ENCODE measurements around the gene CEP350.

Gene CEP350

GRCh38 chr1:179984101-179984500 lies 29.5 kb downstream of the CEP350 start:
- H3K27me3 ChIP-seq (replicated peaks in 2 of 5; ENCODE audit: control insufficient read depth in 4 of 5, insufficient read depth in 5 of 5, low read length in 4 of 5) = no peaks in the 10 kb centered on the region
- no peak for DNase-seq
- H3K4me3 ChIP-seq (ENCODE audit: control insufficient read depth in 1 of 7, extremely low read depth in 1 of 7, insufficient read depth in 4 of 7, low read depth in 2 of 7, low read length in 6 of 7) = no peak overlapping the region
- H3K36me3 ChIP-seq (ENCODE audit: control insufficient read depth in 4 of 4, insufficient read depth in 4 of 4, low read length in 3 of 4) = peaks cover 0 to 11% (median 3%) of the 10 kb centered on the region in 4 experiments
- no peak overlapping the region for H3K27ac ChIP-seq (ENCODE audit: insufficient read depth in 1 of 2, low read depth in 1 of 2, low read length in 2 of 2, poor library complexity in 1 of 2, severe bottlenecking in 2 of 2)
- no peaks in the 10 kb centered on the region for H3K4me1 ChIP-seq (ENCODE audit: control extremely low read depth in 1 of 4, control insufficient read depth in 4 of 4, insufficient read depth in 4 of 4, low read length in 3 of 4)
- peaks cover 0 to 6% (median 0%) of the 10 kb centered on the region in 5 experiments for H3K9me3 ChIP-seq (ENCODE audit: control extremely low read depth in 1 of 5, control insufficient read depth in 4 of 5, insufficient read depth in 2 of 5, low read depth in 1 of 5, low read length in 4 of 5)
- CTCF ChIA-PET = no interaction called here
- POLR2A ChIA-PET = no interaction called here
- WGBS (ENCODE audit: insufficient coverage) = 100% methylated on average over 1 of the region's 1 CpG

DNA sequence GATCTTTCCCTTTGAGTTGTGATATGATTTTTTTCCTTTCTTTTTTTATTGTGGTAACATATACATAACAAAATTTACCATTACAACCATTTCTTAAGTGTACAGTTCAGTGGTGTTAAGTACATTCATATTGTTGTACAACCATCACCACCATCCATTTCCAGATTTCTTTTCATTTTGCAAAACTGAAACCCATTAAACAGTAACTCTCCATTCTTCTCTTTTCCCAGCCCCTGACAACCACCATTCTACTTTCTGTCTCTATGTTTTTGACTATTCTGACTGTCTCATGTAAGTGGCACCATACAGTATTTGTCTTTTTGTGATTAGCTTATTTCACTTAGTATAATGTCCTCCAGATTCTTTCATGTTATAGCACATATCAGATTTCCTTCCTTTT lies 30.3 kb downstream of the CEP350 start:
- Histone ChIP-seq H3K9me3 (ENCODE audit: control extremely low read depth in 1 of 5, control insufficient read depth in 4 of 5, insufficient read depth in 2 of 5, low read depth in 1 of 5, low read length in 4 of 5) (no peaks in the 10 kb centered on the region), H3K36me3 (ENCODE audit: control insufficient read depth in 4 of 4, insufficient read depth in 4 of 4, low read length in 3 of 4) (peaks cover 0 to 16% (median 4%) of the 10 kb centered on the region in 4 experiments), H3K4me3 (ENCODE audit: control insufficient read depth in 1 of 7, extremely low read depth in 1 of 7, insufficient read depth in 4 of 7, low read depth in 2 of 7, low read length in 6 of 7) (no peak overlapping the region), H3K27me3 (replicated peaks in 2 of 5; ENCODE audit: control insufficient read depth in 4 of 5, insufficient read depth in 5 of 5, low read length in 4 of 5) (no peaks in the 10 kb centered on the region), H3K27ac (ENCODE audit: insufficient read depth in 1 of 2, low read depth in 1 of 2, low read length in 2 of 2, poor library complexity in 1 of 2, severe bottlenecking in 2 of 2) (no peak overlapping the region), H3K4me1 (ENCODE audit: control extremely low read depth in 1 of 4, control insufficient read depth in 4 of 4, insufficient read depth in 4 of 4, low read length in 3 of 4) (no peaks in the 10 kb centered on the region)
- no peak for DNase-seq
- POLR2A ChIA-PET = no interaction called here
- CTCF ChIA-PET = no interaction called here

GRCh38 chr1:179990847-179991246 lies 36.2 kb downstream of the CEP350 start:
- H3K36me3 ChIP-seq (ENCODE audit: control insufficient read depth in 4 of 4, insufficient read depth in 4 of 4, low read length in 3 of 4) = peaks cover 6 to 44% (median 20%) of the 10 kb centered on the region in 4 experiments
- H3K27ac ChIP-seq (ENCODE audit: insufficient read depth in 1 of 2, low read depth in 1 of 2, low read length in 2 of 2, poor library complexity in 1 of 2, severe bottlenecking in 2 of 2) = no peak overlapping the region
- H3K9me3 ChIP-seq (ENCODE audit: control extremely low read depth in 1 of 5, control insufficient read depth in 4 of 5, insufficient read depth in 2 of 5, low read depth in 1 of 5, low read length in 4 of 5) = no peaks in the 10 kb centered on the region
- CTCF ChIA-PET = interaction anchor here (1.3 kb wide), 1 partner anchor 13 kb away, joined by 6 read pairs; no protein-coding TSS in a partner anchor
- no peak overlapping the region for H3K4me3 ChIP-seq (ENCODE audit: control insufficient read depth in 1 of 7, extremely low read depth in 1 of 7, insufficient read depth in 4 of 7, low read depth in 2 of 7, low read length in 6 of 7)
- DNase-seq = no peak
- POLR2A ChIA-PET = no interaction called here
- H3K4me1 ChIP-seq (ENCODE audit: control extremely low read depth in 1 of 4, control insufficient read depth in 4 of 4, insufficient read depth in 4 of 4, low read length in 3 of 4) = no peaks in the 10 kb centered on the region
- WGBS (ENCODE audit: insufficient coverage) = 100% methylated on average over 1 of the region's 3 CpGs
- no peaks in the 10 kb centered on the region for H3K27me3 ChIP-seq (replicated peaks in 2 of 5; ENCODE audit: control insufficient read depth in 4 of 5, insufficient read depth in 5 of 5, low read length in 4 of 5)

- WGBS (ENCODE audit: insufficient coverage) = no CpG with 5 or more reads among the region's 1 CpG
Measured at GRCh38 chr1:179995576-179995975, 41.0 kb downstream of the CEP350 start.

GRCh38 chr1:179996099-179996498 lies 41.5 kb downstream of the CEP350 start:
- Histone ChIP-seq H3K4me1 (ENCODE audit: control extremely low read depth in 1 of 4, control insufficient read depth in 4 of 4, insufficient read depth in 4 of 4, low read length in 3 of 4) (peaks cover 0 to 2% (median 0%) of the 10 kb centered on the region in 4 experiments), H3K9me3 (ENCODE audit: control extremely low read depth in 1 of 5, control insufficient read depth in 4 of 5, insufficient read depth in 2 of 5, low read depth in 1 of 5, low read length in 4 of 5) (no peaks in the 10 kb centered on the region), H3K27ac (ENCODE audit: insufficient read depth in 1 of 2, low read depth in 1 of 2, low read length in 2 of 2, poor library complexity in 1 of 2, severe bottlenecking in 2 of 2) (no peak overlapping the region), H3K4me3 (ENCODE audit: control insufficient read depth in 1 of 7, extremely low read depth in 1 of 7, insufficient read depth in 4 of 7, low read depth in 2 of 7, low read length in 6 of 7) (no peak overlapping the region), H3K36me3 (ENCODE audit: control insufficient read depth in 4 of 4, insufficient read depth in 4 of 4, low read length in 3 of 4) (peaks cover 2 to 39% (median 21%) of the 10 kb centered on the region in 4 experiments), H3K27me3 (replicated peaks in 2 of 5; ENCODE audit: control insufficient read depth in 4 of 5, insufficient read depth in 5 of 5, low read length in 4 of 5) (no peaks in the 10 kb centered on the region)
- no peak for DNase-seq
- ChIA-PET POLR2A (no interaction called here), CTCF (interaction anchor here (1.4 kb wide), 1 partner anchor 9 kb away, joined by 4 read pairs; no protein-coding TSS in a partner anchor)
- no CpG with 5 or more reads among the region's 1 CpG for WGBS (ENCODE audit: insufficient coverage)

More at GRCh38 chr1:179995576-179995975, 41.0 kb downstream of the CEP350 start:
- H3K27ac ChIP-seq (ENCODE audit: insufficient read depth in 1 of 2, low read depth in 1 of 2, low read length in 2 of 2, poor library complexity in 1 of 2, severe bottlenecking in 2 of 2) = no peak overlapping the region
- no peaks in the 10 kb centered on the region for H3K9me3 ChIP-seq (ENCODE audit: control extremely low read depth in 1 of 5, control insufficient read depth in 4 of 5, insufficient read depth in 2 of 5, low read depth in 1 of 5, low read length in 4 of 5)
- no peak overlapping the region for H3K4me3 ChIP-seq (ENCODE audit: control insufficient read depth in 1 of 7, extremely low read depth in 1 of 7, insufficient read depth in 4 of 7, low read depth in 2 of 7, low read length in 6 of 7)
- H3K4me1 ChIP-seq (ENCODE audit: control extremely low read depth in 1 of 4, control insufficient read depth in 4 of 4, insufficient read depth in 4 of 4, low read length in 3 of 4) = peaks cover 0 to 2% (median 0%) of the 10 kb centered on the region in 4 experiments
- H3K36me3 ChIP-seq (ENCODE audit: control insufficient read depth in 4 of 4, insufficient read depth in 4 of 4, low read length in 3 of 4) = peaks cover 2 to 43% (median 23%) of the 10 kb centered on the region in 4 experiments
- no peak for DNase-seq
- ChIA-PET CTCF (no interaction called here), POLR2A (no interaction called here)
- no peaks in the 10 kb centered on the region for H3K27me3 ChIP-seq (replicated peaks in 2 of 5; ENCODE audit: control insufficient read depth in 4 of 5, insufficient read depth in 5 of 5, low read length in 4 of 5)

GRCh38 chr1:180000575-180000974 lies 46.0 kb downstream of the CEP350 start:
- Histone ChIP-seq H3K9me3 (ENCODE audit: control extremely low read depth in 1 of 5, control insufficient read depth in 4 of 5, insufficient read depth in 2 of 5, low read depth in 1 of 5, low read length in 4 of 5) (no peaks in the 10 kb centered on the region), H3K36me3 (ENCODE audit: control insufficient read depth in 4 of 4, insufficient read depth in 4 of 4, low read length in 3 of 4) (peaks cover under 1 to 24% (median 15%) of the 10 kb centered on the region in 4 experiments), H3K4me3 (ENCODE audit: control insufficient read depth in 1 of 7, extremely low read depth in 1 of 7, insufficient read depth in 4 of 7, low read depth in 2 of 7, low read length in 6 of 7) (no peak overlapping the region), H3K27me3 (replicated peaks in 2 of 5; ENCODE audit: control insufficient read depth in 4 of 5, insufficient read depth in 5 of 5, low read length in 4 of 5) (no peaks in the 10 kb centered on the region), H3K27ac (ENCODE audit: insufficient read depth in 1 of 2, low read depth in 1 of 2, low read length in 2 of 2, poor library complexity in 1 of 2, severe bottlenecking in 2 of 2) (no peak overlapping the region), H3K4me1 (ENCODE audit: control extremely low read depth in 1 of 4, control insufficient read depth in 4 of 4, insufficient read depth in 4 of 4, low read length in 3 of 4) (peaks cover 0 to 8% (median 0%) of the 10 kb centered on the region in 4 experiments)
- CTCF ChIA-PET = interaction anchor here (0.7 kb wide), 1 partner anchor 45 kb away, joined by 3 read pairs; no protein-coding TSS in a partner anchor
- POLR2A ChIA-PET = no interaction called here
- no CpG with 5 or more reads among the region's 2 CpGs for WGBS (ENCODE audit: insufficient coverage)
- DNase-seq = no peak

DNA sequence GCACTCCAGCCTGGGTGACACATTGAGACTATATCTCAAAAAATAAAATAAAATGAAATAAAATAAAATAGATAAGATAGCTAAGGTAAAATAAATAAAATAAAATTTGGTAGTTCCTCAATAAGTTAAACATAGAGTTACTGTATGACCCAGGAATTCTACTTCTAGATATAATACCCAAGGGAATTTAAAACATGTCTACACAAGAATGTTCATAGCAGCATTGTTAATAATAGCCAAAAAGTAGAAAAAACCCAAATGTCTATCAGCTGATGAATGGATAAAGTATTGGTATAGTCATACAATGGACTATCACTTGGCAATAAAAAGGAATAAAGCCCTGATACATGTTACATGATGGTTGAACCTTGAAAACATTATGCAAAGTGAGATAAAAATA lies 47.8 kb downstream of the CEP350 start:
- peaks cover 0 to 5% (median 4%) of the 10 kb centered on the region in 5 experiments for H3K9me3 ChIP-seq (ENCODE audit: control extremely low read depth in 1 of 5, control insufficient read depth in 4 of 5, insufficient read depth in 2 of 5, low read depth in 1 of 5, low read length in 4 of 5)
- H3K36me3 ChIP-seq (ENCODE audit: control insufficient read depth in 4 of 4, insufficient read depth in 4 of 4, low read length in 3 of 4) = peaks cover 2 to 20% (median 14%) of the 10 kb centered on the region in 4 experiments
- peaks cover 0 to 8% (median 0%) of the 10 kb centered on the region in 4 experiments for H3K4me1 ChIP-seq (ENCODE audit: control extremely low read depth in 1 of 4, control insufficient read depth in 4 of 4, insufficient read depth in 4 of 4, low read length in 3 of 4)
- no peak overlapping the region for H3K4me3 ChIP-seq (ENCODE audit: control insufficient read depth in 1 of 7, extremely low read depth in 1 of 7, insufficient read depth in 4 of 7, low read depth in 2 of 7, low read length in 6 of 7)
- ChIA-PET CTCF (interaction anchor here (1.1 kb wide), 1 partner anchor 15 kb away, joined by 3 read pairs; no protein-coding TSS in a partner anchor), POLR2A (no interaction called here)
- H3K27me3 ChIP-seq (replicated peaks in 2 of 5; ENCODE audit: control insufficient read depth in 4 of 5, insufficient read depth in 5 of 5, low read length in 4 of 5) = no peaks in the 10 kb centered on the region
- no peak overlapping the region for H3K27ac ChIP-seq (ENCODE audit: insufficient read depth in 1 of 2, low read depth in 1 of 2, low read length in 2 of 2, poor library complexity in 1 of 2, severe bottlenecking in 2 of 2)
- no peak for DNase-seq

All from common myeloid progenitor, CD34-positive (primary cell).